ENCODE data around the gene ADRA2C. TPM values are rescaled to one million over a fixed set of nuclear protein-coding genes. Genes with fewer than 3 reads are reported as not detected.

The ADRA2C gene
- total and polyA plus RNA-seq, 9 of the 15 experiments (the other 6 are each of a cell fraction or from before 2014, with no cell fraction given): 0.06 to 0.58 (median 0.14) TPM; not detected in 2

- no peak overlapping the region for H3K4me2 ChIP-seq (ENCODE audit: insufficient read depth, low read length)
- in situ Hi-C loops (cut with MboI) (no loop called here), intact Hi-C loops (cut with micrococcal nuclease) (no loop called here)
- peaks cover 4% of the 10 kb centered on the region; the same call in 1 of the 2 replicates for H4K20me1 ChIP-seq (replicated peaks; ENCODE audit: control insufficient read depth, insufficient read depth, low read length)
- no peak overlapping the region for H3K27ac ChIP-seq (ENCODE audit: extremely low read depth, low read depth, low read length)
- H3K79me2 ChIP-seq (ENCODE audit: control insufficient read depth, insufficient read depth, low read length): no peaks in the 10 kb centered on the region
- H3K9ac ChIP-seq (ENCODE audit: insufficient read depth in 1 of 2, low read depth in 2 of 2, low read length in 2 of 2): no peak overlapping the region
- no peaks in the 10 kb centered on the region for H3K36me3 ChIP-seq (ENCODE audit: control insufficient read depth, insufficient read depth, low read length)
- peaks cover under 1 to 35% of the 10 kb centered on the region in 2 experiments; a peak in 4 of 5 replicates for H3K27me3 ChIP-seq (ENCODE audit: control insufficient read depth in 2 of 2, insufficient read depth in 2 of 2, low read length in 2 of 2)
- TF ChIP-seq ZNF584 (CRISPR knock-in tag; IDR thresholded peaks at IDR 0.05; ENCODE audit: low read depth): no peak
- TF ChIP-seq ZFP1 (CRISPR knock-in tag; IDR thresholded peaks at IDR 0.05): peak; percentile 81
- ATAC-seq (no peak), FAIRE-seq (no peak), DNase-seq (ENCODE audit: extremely low read depth in 1 of 4, low spot score in 3 of 4) (no peak)
- POLR2A ChIA-PET: interaction anchor here (0.7 kb wide), 1 partner anchor 1433 kb away, joined by 3 read pairs; no protein-coding TSS in a partner anchor
- H3K4me1 ChIP-seq (replicated peaks in 1 of 2; ENCODE audit: control insufficient read depth in 2 of 2, insufficient read depth in 2 of 2, low read length in 2 of 2): no peaks in the 10 kb centered on the region
- H3K9me1 ChIP-seq (ENCODE audit: control insufficient read depth, insufficient read depth, low read length): no peaks in the 10 kb centered on the region
- 0% methylated on average over 2 of the region's 2 CpGs for WGBS (ENCODE audit: insufficient coverage, low coverage, missing lambda C conversion rate)
- CTCF ChIA-PET (ENCODE audit: low intra/inter-chr PET ratio): no interaction called here
- no peak overlapping the region for H2AFZ ChIP-seq (ENCODE audit: low read depth, low read length)
- H3K9me3 ChIP-seq (replicated peaks; ENCODE audit: control insufficient read depth, insufficient read depth, low read depth, low read length): no peaks in the 10 kb centered on the region; the same call in 1 of the 2 replicates
- no peak overlapping the region for H3K4me3 ChIP-seq
- BruUV-seq (replicated peaks): no TSS peak
Measured at GRCh38 chr4:3718462-3718861, 47.7 kb upstream of the ADRA2C start.

- H3K9me3 ChIP-seq (replicated peaks; ENCODE audit: control insufficient read depth, insufficient read depth, low read depth, low read length): no peaks in the 10 kb centered on the region; the same call in 1 of the 2 replicates
- no peak for FAIRE-seq
- H3K4me3 ChIP-seq: no peak overlapping the region
- CTCF ChIA-PET (ENCODE audit: low intra/inter-chr PET ratio): no interaction called here
- no peak overlapping the region for H2AFZ ChIP-seq (ENCODE audit: low read depth, low read length)
- peaks cover 2% of the 10 kb centered on the region; the same call in 1 of the 2 replicates for H4K20me1 ChIP-seq (replicated peaks; ENCODE audit: control insufficient read depth, insufficient read depth, low read length)
- 0% methylated on average over 5 of the region's 7 CpGs for WGBS (ENCODE audit: insufficient coverage, low coverage, missing lambda C conversion rate)
- no peaks in the 10 kb centered on the region for H3K36me3 ChIP-seq (ENCODE audit: control insufficient read depth, insufficient read depth, low read length)
- H3K4me2 ChIP-seq (ENCODE audit: insufficient read depth, low read length): no peak overlapping the region
- no peak for DNase-seq (ENCODE audit: extremely low read depth in 1 of 4, low spot score in 3 of 4)
- H3K79me2 ChIP-seq (ENCODE audit: control insufficient read depth, insufficient read depth, low read length): no peaks in the 10 kb centered on the region
- ATAC-seq: no peak
- no peak overlapping the region for H3K9ac ChIP-seq (ENCODE audit: insufficient read depth in 1 of 2, low read depth in 2 of 2, low read length in 2 of 2)
- H3K9me1 ChIP-seq (ENCODE audit: control insufficient read depth, insufficient read depth, low read length): no peaks in the 10 kb centered on the region
- H3K27ac ChIP-seq (ENCODE audit: extremely low read depth, low read depth, low read length): no peak overlapping the region
- no TSS peak for BruUV-seq (replicated peaks)
- no peaks in the 10 kb centered on the region for H3K4me1 ChIP-seq (replicated peaks in 1 of 2; ENCODE audit: control insufficient read depth in 2 of 2, insufficient read depth in 2 of 2, low read length in 2 of 2)
- in situ Hi-C loops (cut with MboI): no loop called here
- peaks cover 0 to 28% of the 10 kb centered on the region in 2 experiments; a peak in 3 of 5 replicates for H3K27me3 ChIP-seq (ENCODE audit: control insufficient read depth in 2 of 2, insufficient read depth in 2 of 2, low read length in 2 of 2)
- POLR2A ChIA-PET: interaction anchor here (0.5 kb wide), 1 partner anchor 10 kb away, joined by 3 read pairs; no protein-coding TSS in a partner anchor
- intact Hi-C loops (cut with micrococcal nuclease): no loop called here
- TF ChIP-seq SMARCC2 (IDR thresholded peaks at IDR 0.05; ENCODE audit: low read depth) (no peak), EHMT2 (IDR thresholded peaks at IDR 0.05) (no peak), TRIM25 (IDR thresholded peaks at IDR 0.05; ENCODE audit: borderline replicate concordance) (no peak), SRSF3 (IDR thresholded peaks at IDR 0.05; ENCODE audit: insufficient read depth, low read length) (no peak), CTCFL (IDR thresholded peaks at IDR 0.05; ENCODE audit: borderline replicate concordance, insufficient read depth, low read depth, low read length, poor library complexity, severe bottlenecking) (no peak), SIN3B (IDR thresholded peaks at IDR 0.05; ENCODE audit: low read depth) (no peak), ZNF449 (CRISPR knock-in tag; IDR thresholded peaks at IDR 0.05) (no peak)
Measured at GRCh38 chr4:3719191-3719590, 47.0 kb upstream of the ADRA2C start.

Data from K562 (cell line).